ENCODE results near the gene TTC7B. TPM values are rescaled to one million over a fixed set of nuclear protein-coding genes. Genes with fewer than 3 reads are reported as not detected.

TTC7B gene
- total RNA-seq, 1 donor from 2014 or later: 10.3 TPM

GRCh38 chr14:90567991-90568390 is 248.2 kb downstream of the TTC7B start:
- intact Hi-C loops (cut with micrococcal nuclease): no loop called here

GRCh38 chr14:90567191-90567590 is 249.0 kb downstream of the TTC7B start:
- intact Hi-C loops (cut with micrococcal nuclease): no loop called here

DNA sequence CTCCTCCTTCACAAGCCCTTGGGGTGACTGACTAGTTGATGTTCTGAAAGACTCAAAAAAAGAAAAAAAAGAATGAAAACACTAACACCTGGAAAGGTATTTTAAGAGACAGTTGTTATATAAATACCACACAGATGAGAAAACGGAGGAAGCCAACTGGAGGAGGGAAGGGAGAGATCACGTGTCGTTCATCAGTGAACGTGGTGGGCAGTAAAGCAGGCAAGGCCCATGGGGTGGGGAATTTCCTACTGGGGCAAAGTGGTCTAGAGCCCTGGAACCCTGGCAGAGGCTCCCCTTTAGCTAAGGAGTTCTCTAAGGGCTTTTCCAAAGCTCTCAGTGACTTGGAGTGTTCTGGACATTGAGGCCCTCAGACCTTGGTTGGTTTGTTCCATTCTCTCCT is 249.7 kb downstream of the TTC7B start:
- intact Hi-C loops (cut with micrococcal nuclease): no loop called here

DNA sequence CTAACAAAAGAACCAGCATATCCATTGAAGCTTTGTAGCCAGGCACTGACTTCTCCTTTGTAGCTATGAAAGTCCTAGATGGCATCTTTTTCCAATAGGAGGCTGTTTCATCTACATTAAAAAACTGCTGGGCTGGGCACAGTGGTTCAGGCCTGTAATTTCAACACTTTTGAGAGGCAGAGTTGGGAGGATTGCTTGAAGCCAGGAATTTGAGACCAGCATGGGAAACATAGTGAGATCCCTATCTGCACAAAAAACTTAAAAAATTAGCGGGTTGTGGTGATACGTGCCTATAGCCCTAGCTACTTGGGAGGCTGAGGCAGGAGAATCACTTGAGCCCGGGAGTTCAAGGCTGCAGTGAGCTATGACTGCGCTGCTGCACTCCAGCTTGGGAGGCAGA is 251.7 kb downstream of the TTC7B start:
- intact Hi-C loops (cut with micrococcal nuclease): no loop called here

GRCh38 chr14:90562652-90563051 is 253.6 kb downstream of the TTC7B start:
- intact Hi-C loops (cut with micrococcal nuclease): no loop called here

- intact Hi-C loops (cut with micrococcal nuclease): no loop called here
Measured at GRCh38 chr14:90561920-90562319, 254.3 kb downstream of the TTC7B start.

GRCh38 chr14:90560991-90561390 is 255.2 kb downstream of the TTC7B start:
- intact Hi-C loops (cut with micrococcal nuclease): no loop called here

GRCh38 chr14:90560558-90560957 is 255.7 kb downstream of the TTC7B start:
- intact Hi-C loops (cut with micrococcal nuclease): no loop called here

DNA sequence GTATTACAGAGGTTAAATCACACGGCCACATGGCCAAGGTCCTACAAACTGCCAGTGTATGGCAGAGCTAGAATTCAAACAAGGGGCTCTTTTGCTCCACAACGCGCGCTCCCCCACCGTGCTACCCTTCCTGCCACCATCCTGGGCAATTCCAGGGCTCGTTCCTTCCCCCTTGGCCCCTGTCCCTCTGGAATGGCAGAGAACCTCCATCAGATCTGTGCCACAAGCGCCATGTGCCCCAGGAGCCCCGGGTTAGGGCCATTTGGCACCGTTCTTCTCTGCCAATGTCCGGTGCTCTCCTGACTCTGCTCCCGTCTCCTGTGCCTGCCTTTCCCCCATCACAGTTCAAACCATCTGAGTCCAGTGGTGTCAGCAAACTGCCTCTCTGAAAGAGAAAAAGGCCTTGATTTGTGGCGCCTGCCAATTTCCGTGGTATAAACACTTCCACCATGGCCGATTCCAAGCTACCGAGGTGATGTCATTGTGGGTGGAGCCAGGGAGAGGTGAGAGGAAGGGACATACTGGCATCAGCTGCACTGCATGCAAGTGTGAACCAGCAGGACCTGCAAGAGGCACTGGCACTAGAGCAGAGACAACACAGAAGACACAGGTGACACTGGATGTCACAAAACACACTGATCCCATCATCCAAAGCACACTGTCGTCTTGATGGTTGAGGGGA is 256.3 kb downstream of the TTC7B start:
- intact Hi-C loops (cut with micrococcal nuclease): no loop called here

- intact Hi-C loops (cut with micrococcal nuclease): no loop called here
Measured at GRCh38 chr14:90558983-90559590, 257.1 kb downstream of the TTC7B start.

DNA sequence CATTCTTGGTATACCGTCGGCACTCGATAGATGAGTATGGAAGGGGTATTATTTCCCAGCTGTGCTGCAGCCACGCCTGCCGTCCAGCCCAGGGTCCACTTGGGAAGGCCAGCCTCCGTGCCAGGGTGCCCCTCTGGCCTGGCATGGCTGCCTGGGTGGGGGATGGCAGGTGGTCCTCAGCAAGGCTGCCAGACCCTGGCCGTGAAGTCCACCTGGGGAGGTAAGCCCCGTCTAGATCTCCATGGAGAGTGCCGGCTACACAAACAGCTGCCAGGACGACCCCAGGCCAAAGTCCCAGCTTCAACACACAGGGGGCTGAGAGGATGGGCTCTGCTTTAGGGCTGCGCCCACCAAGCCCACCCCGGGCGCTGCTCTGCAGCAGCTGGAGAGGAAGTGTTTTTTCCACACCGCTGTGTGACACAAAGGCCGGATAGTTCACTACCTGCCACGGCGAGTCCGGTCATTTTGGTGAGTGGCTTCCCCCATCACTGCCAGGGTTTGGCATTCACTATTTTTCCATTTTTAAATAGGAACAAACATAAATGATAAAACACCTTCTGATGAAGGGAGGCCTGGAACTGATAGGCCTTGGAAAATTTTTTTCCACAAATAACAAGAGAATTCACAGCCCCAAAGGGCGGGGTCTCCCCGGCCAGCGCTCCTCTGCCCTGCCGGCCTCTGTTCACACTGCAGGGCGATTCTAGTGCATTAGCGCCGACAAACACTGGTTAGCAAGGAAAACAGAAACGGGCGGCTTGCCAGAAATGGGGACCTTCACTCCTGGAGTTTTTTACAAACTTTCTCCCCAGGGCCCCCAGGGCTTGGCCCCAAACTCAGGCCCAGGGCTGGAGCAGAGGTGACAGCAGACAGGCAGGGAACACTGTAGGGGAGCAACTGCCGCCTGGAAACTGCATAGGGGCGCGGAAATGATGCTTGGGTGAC is 257.9 kb downstream of the TTC7B start:
- intact Hi-C loops (cut with micrococcal nuclease): no loop called here

GRCh38 chr14:90557516-90557915 is 258.7 kb downstream of the TTC7B start:
- intact Hi-C loops (cut with micrococcal nuclease): no loop called here

DNA sequence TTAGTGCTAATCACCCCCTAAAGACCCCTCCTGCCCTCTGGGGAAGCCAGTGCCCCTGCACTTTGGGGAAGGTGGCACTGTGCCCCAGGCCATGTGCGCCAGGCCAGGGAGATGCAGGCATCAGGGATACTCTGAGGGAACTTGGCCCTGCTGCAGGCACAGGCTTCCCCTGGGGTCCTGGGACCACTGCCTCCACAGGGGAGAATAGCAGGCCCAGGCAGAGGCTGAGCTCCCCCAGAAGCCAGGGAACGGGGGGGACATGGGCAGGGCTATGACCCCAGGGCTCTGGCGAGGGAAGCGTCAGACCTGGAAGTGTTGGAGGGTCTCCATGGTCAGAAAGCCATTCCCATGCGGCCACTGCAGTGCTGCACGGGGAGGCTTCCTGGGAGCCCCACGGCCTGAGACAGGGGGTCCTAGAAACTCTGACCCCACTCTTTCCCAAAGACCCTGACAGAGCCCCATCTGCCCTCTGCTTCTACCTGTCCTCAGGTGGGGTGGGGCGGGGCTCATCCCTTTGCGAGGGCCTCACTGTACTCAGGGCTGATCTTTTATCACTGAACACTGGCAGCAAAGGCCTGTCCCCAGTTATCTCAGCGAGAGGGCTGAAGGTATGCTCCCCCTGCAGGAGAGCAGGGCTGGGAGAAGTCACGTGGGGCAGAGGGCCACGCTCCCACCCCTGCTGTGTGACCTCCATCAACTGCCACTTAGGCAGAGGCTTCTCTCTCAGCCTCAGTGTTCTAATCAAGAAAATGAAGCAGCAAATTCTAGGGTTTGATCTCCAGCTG is 259.4 kb downstream of the TTC7B start:
- intact Hi-C loops (cut with micrococcal nuclease): no loop called here

GRCh38 chr14:90556012-90556477 is 260.2 kb downstream of the TTC7B start:
- intact Hi-C loops (cut with micrococcal nuclease): no loop called here

GRCh38 chr14:90555126-90556011 is 260.9 kb downstream of the TTC7B start:
- intact Hi-C loops (cut with micrococcal nuclease): no loop called here

GRCh38 chr14:90554341-90554740 is 261.9 kb downstream of the TTC7B start:
- intact Hi-C loops (cut with micrococcal nuclease): no loop called here

- intact Hi-C loops (cut with micrococcal nuclease): no loop called here
Measured at GRCh38 chr14:90553921-90554336, 262.3 kb downstream of the TTC7B start.

- intact Hi-C loops (cut with micrococcal nuclease): no loop called here
Measured at GRCh38 chr14:90553298-90553920, 262.8 kb downstream of the TTC7B start.

- intact Hi-C loops (cut with micrococcal nuclease): no loop called here
Measured at GRCh38 chr14:90552465-90553297, 263.5 kb downstream of the TTC7B start.
